Vagina (tissue), 2 donors: ENCODE results near the gene TCF25. TPM values are rescaled to one million over a fixed set of nuclear protein-coding genes. Genes with fewer than 3 reads are reported as not detected.
"Not testable (repeated sequence)": the region's sequence is repeated elsewhere in the genome, so short reads cannot be mapped to it uniquely, and the experiment has no call there.

ENCODE experiments used
- DNase-seq, 2 donors: peaks; one replicate each; pipeline ENCODE4 v3.0.0-alpha.2; 2017; ENCODE audit errors: extremely low spot score in 2 of 2
- H3K27ac ChIP-seq: fragments of 200-600 bp; sonication (generic); one replicate; pipeline ENCODE4 v1.5.1; 2019
- H3K27me3 ChIP-seq: fragments of 200-600 bp; sonication (generic); one replicate; pipeline ENCODE4 v1.5.1; 2019
- H3K36me3 ChIP-seq, 2 donors: fragments of 200-600 bp; sonication (generic); one replicate each; pipeline ENCODE4 v1.5.1; 2017 to 2019
- H3K4me1 ChIP-seq: fragments of 200-600 bp; sonication (generic); one replicate; pipeline ENCODE4 v1.5.1; 2019
- H3K4me3 ChIP-seq, 2 donors: fragments of 200-600 bp; sonication (generic); 1 replicate in 1 of 2; 2 replicates in 1 of 2; pipeline ENCODE4 v1.5.1; 2016 to 2019
- H3K9me3 ChIP-seq: fragments of 200-600 bp; sonication (generic); one replicate; pipeline ENCODE4 v1.5.1; 2019
- POLR2A ChIP-seq, 2 donors: fragments of 450-650 bp; IDR thresholded peaks; one replicate each; pipeline ENCODE4 v1.6.1; 2017; ENCODE audit warnings: antibody characterized with exemption in 2 of 2, mild to moderate bottlenecking in 2 of 2, moderate library complexity in 2 of 2
- POLR2AphosphoS5 ChIP-seq, 2 donors: sonication (generic); formaldehyde crosslinking; IDR thresholded peaks; one replicate each; pipeline ENCODE4 v1.9.0; 2017; ENCODE audit warnings: antibody characterized with exemption in 2 of 2, mild to moderate bottlenecking in 2 of 2, low read depth in 1 of 2; ENCODE audit not compliant: insufficient read depth in 1 of 2
- intact Hi-C: fragments of 100-400 bp; cut with DNase I; formaldehyde crosslinking; loops from one replicate; pipeline ENCODE4 v1.15.1; 2023
- total RNA-seq: library from RNA; depleted of rRNA; stranded (reverse); fragments of >200 nt; gene quantifications from one replicate; pipeline ENCODE4 v1.2.3, GENCODE V29; 2016
- TF ChIP-seq, protein P1 (sequence below), 3 experiments: fragments of 450-650 bp in 2 of 3; fragments of 200-600 bp in 1 of 3; sonication (generic) in 1 of 3; IDR thresholded peaks; one replicate each; pipeline ENCODE4 v1.5.1; 2017 to 2019; ENCODE audit warnings: antibody characterized with exemption in 3 of 3, mild to moderate bottlenecking in 2 of 3, moderate library complexity in 2 of 3

The TCF25 gene
- total RNA-seq, 1 donor from 2014 or later = 132 TPM

DNA sequence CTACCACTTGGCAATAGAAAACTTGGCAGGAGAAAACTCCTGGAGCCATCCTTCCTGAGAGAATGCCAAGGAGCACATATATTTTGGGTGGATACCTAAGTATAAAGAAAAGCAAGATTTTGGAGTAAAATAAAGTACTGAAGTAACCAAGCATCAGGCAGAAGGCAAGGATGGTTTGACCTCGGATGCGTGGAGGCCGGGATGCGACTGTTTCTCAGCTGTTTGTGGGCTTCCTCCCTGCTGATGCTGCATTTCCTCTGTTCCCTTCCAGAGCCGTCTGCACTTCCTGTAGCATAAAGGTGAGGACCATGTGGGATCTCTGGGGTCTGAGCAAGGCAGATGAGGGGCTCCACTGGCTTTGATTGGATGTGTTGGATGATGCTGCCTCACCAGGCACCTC, 5.5 kb upstream of the TCF25 start:
- Histone ChIP-seq H3K9me3 (peaks cover 6% of the 10 kb centered on the region), H3K27me3 (no peaks in the 10 kb centered on the region), H3K4me1 (peaks cover 15% of the 10 kb centered on the region), H3K4me3 (no peak overlapping the region), H3K27ac (no peak overlapping the region), H3K36me3 (peaks cover 0 to 4% of the 10 kb centered on the region in 2 donors)
- TF ChIP-seq, protein P1, sequence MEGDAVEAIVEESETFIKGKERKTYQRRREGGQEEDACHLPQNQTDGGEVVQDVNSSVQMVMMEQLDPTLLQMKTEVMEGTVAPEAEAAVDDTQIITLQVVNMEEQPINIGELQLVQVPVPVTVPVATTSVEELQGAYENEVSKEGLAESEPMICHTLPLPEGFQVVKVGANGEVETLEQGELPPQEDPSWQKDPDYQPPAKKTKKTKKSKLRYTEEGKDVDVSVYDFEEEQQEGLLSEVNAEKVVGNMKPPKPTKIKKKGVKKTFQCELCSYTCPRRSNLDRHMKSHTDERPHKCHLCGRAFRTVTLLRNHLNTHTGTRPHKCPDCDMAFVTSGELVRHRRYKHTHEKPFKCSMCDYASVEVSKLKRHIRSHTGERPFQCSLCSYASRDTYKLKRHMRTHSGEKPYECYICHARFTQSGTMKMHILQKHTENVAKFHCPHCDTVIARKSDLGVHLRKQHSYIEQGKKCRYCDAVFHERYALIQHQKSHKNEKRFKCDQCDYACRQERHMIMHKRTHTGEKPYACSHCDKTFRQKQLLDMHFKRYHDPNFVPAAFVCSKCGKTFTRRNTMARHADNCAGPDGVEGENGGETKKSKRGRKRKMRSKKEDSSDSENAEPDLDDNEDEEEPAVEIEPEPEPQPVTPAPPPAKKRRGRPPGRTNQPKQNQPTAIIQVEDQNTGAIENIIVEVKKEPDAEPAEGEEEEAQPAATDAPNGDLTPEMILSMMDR (IDR thresholded peaks at IDR 0.05) = no peak
- TF ChIP-seq POLR2AphosphoS5 (IDR thresholded peaks at IDR 0.05; ENCODE audit: insufficient read depth in 1 of 2, low read depth in 1 of 2) = no peak
- no peak for TF ChIP-seq POLR2A (IDR thresholded peaks at IDR 0.05)
- intact Hi-C loops = loop anchor here (10.0 kb wide), 1 partner anchor 163 kb away; the partner anchor contains the start of gene SPATA2L
- no peak for DNase-seq

DNA sequence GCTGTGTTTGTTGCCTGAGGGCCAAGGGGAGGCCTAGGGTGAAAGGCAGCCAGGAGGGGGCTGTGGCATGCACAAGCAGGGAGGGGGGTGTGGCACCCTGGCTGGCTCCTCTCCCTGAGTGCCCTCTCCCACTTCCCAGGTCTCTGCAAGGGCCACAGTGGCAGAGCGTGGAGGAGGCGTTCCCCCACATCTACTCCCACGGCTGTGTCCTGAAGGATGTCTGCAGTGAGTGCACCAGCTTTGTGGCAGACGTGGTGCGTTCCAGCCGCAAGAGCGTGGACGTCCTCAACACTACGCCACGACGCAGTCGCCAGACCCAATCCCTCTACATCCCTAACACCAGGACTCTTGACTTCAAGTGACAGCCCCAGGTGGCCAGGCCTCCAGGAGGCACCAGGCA, 3.5 kb upstream of the TCF25 start:
- intact Hi-C loops = loop anchor here (10.0 kb wide), 1 partner anchor 165 kb away; the partner anchor contains the start of gene SPATA2L
- H3K4me1 ChIP-seq = peaks cover 17% of the 10 kb centered on the region
- peaks cover 0 to 4% of the 10 kb centered on the region in 2 donors for H3K36me3 ChIP-seq
- H3K4me3 ChIP-seq = no peak overlapping the region
- H3K9me3 ChIP-seq = peaks cover 6% of the 10 kb centered on the region
- TF ChIP-seq, protein P1 (IDR thresholded peaks at IDR 0.05) = no peak
- TF ChIP-seq POLR2AphosphoS5 (IDR thresholded peaks at IDR 0.05; ENCODE audit: insufficient read depth in 1 of 2, low read depth in 1 of 2) (no peak), POLR2A (IDR thresholded peaks at IDR 0.05) (no peak)
- no peak overlapping the region for H3K27ac ChIP-seq
- DNase-seq = no peak
- H3K27me3 ChIP-seq = no peaks in the 10 kb centered on the region

DNA sequence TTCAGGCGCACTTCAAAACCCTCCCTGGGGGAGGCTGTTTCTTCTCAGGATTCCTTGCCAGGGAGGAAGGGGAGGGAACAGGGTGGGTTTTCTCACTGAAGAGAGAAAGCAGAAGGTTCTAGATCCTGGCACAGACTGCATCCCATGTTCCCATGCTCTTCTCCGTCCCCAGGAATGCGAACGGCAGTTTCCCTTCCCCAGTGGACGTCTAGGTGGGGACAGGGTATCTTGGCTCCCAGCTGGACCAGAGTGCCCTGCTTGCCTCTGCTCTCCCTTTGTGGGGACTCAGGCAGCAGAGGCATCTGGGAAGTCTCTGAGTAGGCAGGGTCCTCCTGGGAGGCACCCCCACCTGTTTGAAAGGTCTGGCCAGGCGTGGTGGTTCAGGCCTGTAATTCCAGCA, 3.0 kb upstream of the TCF25 start:
- TF ChIP-seq POLR2AphosphoS5 (IDR thresholded peaks at IDR 0.05; ENCODE audit: insufficient read depth in 1 of 2, low read depth in 1 of 2) (no peak), POLR2A (IDR thresholded peaks at IDR 0.05) (no peak)
- TF ChIP-seq, protein P1 (IDR thresholded peaks at IDR 0.05) = no peak
- peaks cover 6% of the 10 kb centered on the region for H3K9me3 ChIP-seq

DNA sequence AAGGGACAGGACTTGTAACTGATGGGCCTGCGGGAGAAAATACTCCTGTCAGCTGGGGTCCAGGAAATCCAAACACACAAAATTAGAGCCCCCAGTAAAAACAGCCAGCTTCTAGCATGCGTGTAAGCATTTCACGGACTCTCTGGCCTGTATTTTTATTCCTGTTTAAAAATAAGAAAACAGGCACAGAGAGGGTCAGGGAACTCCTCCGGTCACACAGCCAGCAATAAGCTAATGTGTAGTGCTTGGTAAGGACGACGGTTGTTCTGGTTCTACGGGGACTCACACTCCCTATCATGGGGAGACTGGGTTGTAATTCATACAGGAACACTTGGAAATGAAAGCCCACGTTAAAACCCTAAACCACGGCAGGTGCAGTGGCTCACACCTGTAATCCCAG, 1.5 kb upstream of the TCF25 start:
- no peaks in the 10 kb centered on the region for H3K27me3 ChIP-seq
- H3K27ac ChIP-seq = no peak overlapping the region
- TF ChIP-seq POLR2A (IDR thresholded peaks at IDR 0.05) (no peak), POLR2AphosphoS5 (IDR thresholded peaks at IDR 0.05; ENCODE audit: insufficient read depth in 1 of 2, low read depth in 1 of 2) (no peak)
- TF ChIP-seq, protein P1 (IDR thresholded peaks at IDR 0.05) = no peak
- H3K36me3 ChIP-seq = peaks cover 0 to 4% of the 10 kb centered on the region in 2 donors
- intact Hi-C loops = no loop called here
- H3K4me3 ChIP-seq = no peak overlapping the region
- no peak for DNase-seq
- H3K4me1 ChIP-seq = peaks cover 26% of the 10 kb centered on the region
- peaks cover 6% of the 10 kb centered on the region for H3K9me3 ChIP-seq

More for the DNA sequence above, 3.0 kb upstream of the TCF25 start:
- Histone ChIP-seq H3K4me3 (no peak overlapping the region), H3K36me3 (peaks cover 0 to 4% of the 10 kb centered on the region in 2 donors), H3K27ac (no peak overlapping the region), H3K4me1 (peaks cover 18% of the 10 kb centered on the region), H3K27me3 (no peaks in the 10 kb centered on the region)
- DNase-seq = no peak
- intact Hi-C loops = no loop called here

DNA sequence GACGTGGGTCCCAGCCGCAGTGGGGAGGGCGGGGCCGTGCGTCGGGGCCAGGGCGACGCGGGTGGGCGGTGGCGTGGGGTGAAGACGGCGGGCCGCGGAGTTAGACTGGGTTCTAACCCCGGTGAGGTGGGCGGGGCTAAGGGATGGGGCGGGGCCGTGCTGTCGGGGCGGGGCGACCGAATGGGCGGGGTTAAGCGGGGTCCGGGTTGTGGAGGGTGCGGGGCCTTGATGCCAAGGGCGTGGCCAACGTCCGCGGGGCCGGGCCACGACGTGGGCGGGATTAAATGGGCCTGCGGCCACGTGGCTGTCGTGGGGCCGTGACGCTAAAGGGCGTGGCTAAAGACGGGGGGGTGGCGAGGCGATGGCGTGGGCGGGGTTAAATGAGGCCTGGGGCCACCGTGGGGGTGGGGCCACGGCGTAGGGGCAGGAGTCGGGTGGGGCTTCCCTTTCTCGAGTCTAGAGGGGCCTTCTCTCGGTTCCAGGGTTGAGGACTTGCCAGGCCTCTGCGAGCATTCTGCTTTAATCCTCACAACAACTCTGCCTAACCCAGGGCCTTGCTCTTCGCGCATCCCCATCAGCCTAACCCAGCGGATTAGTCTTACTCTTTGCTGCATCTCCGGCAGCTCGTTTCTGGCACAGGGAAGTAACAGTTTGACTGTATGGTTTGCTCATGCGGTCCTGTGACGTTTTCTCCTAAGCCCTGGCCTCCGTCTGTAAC, 739 bp downstream of the TCF25 start:
- intact Hi-C loops = no loop called here
- Histone ChIP-seq H3K9me3 (no peaks in the 10 kb centered on the region), H3K4me3 (peak overlapping the region; percentile 97 to 99), H3K4me1 (peaks cover 26% of the 10 kb centered on the region), H3K27ac (peak overlapping the region; percentile 100), H3K27me3 (no peaks in the 10 kb centered on the region), H3K36me3 (peaks cover 0 to 8% of the 10 kb centered on the region in 2 donors)
- DNase-seq = peak in 1 of 2 donors; percentile 97
- no peak for TF ChIP-seq POLR2AphosphoS5 (IDR thresholded peaks at IDR 0.05; ENCODE audit: insufficient read depth in 1 of 2, low read depth in 1 of 2)
- TF ChIP-seq POLR2A (IDR thresholded peaks at IDR 0.05) = no peak

DNA sequence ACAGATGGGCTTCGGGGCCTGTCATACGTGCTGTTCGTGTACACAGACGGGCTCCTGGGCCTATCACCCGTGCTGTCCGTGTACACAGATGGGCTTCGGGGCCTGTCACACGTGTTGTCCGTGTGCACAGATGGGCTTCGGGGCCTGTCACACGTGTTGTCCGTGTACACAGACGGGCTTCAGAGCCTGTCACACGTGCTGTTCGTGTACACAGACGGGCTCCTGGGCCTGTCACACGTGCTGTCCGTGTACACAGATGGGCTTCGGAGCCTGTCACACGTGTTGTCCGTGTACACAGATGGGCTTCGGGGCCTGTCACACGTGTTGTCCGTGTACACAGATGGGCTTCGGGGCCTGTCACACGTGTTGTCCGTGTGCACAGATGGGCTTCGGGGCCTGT, 5.7 kb downstream of the TCF25 start:
- Histone ChIP-seq H3K4me1 (peaks cover 26% of the 10 kb centered on the region), H3K36me3 (peaks cover 0 to 43% of the 10 kb centered on the region in 2 donors)
- H3K27ac ChIP-seq, H3K27me3 ChIP-seq, H3K4me3 ChIP-seq, H3K9me3 ChIP-seq, DNase-seq, intact Hi-C loops: not testable (repeated sequence)
